Tibial artery (tissue), 4 donors: ENCODE results near the gene ATP2C1.

Experiments used
- DNase-seq, 2 donors: peaks; one replicate each; pipeline ENCODE4 v3.0.0-alpha.2; 2019
- H3K27ac ChIP-seq, 2 donors: fragments of 200-600 bp; sonication (generic) in 1 of 2; 1 replicate in 1 of 2; 2 replicates in 1 of 2; pipeline ENCODE4 v1.5.1; 2018 to 2019; ENCODE audit warnings: mild to moderate bottlenecking in 1 of 2
- H3K27me3 ChIP-seq, 2 donors: fragments of 200-600 bp; sonication (generic) in 1 of 2; one replicate each; pipeline versions ENCODE4 v1.5.1 to v1.6.0; 2016 to 2019
- H3K36me3 ChIP-seq, 3 donors: fragments of 200-600 bp; sonication (generic) in 2 of 3; one replicate each; pipeline ENCODE4 v1.5.1; 2016 to 2019; ENCODE audit warnings: mild to moderate bottlenecking in 2 of 3
- H3K4me1 ChIP-seq, 4 donors: fragments of 200-600 bp; sonication (generic) in 2 of 4; 1 replicate in 3 of 4; 2 replicates in 1 of 4; pipeline ENCODE4 v1.5.1; 2016 to 2019
- H3K4me3 ChIP-seq, 2 donors: fragments of 200-600 bp; sonication (generic) in 1 of 2; 1 replicate in 1 of 2; 2 replicates in 1 of 2; pipeline ENCODE4 v1.5.1; 2018 to 2019; ENCODE audit warnings: mild to moderate bottlenecking in 2 of 2
- H3K9me3 ChIP-seq, 3 donors: fragments of 200-600 bp; sonication (generic) in 1 of 3; one replicate each; pipeline ENCODE4 v1.5.1; 2016 to 2019
- CTCF ChIP-seq, 2 experiments: fragments of 200-600 bp in 1 of 2; fragments of 450-650 bp in 1 of 2; IDR thresholded peaks; one replicate each; pipeline ENCODE4 v1.5.1; 2017 to 2019; ENCODE audit warnings: antibody characterized with exemption in 2 of 2, mild to moderate bottlenecking in 1 of 2, moderate library complexity in 1 of 2
- intact Hi-C: fragments of 100-400 bp; cut with DNase I; formaldehyde crosslinking; loops from one replicate; pipeline ENCODE4 v1.15.0; 2023; ENCODE audit warnings: low total_unique reads

ATP2C1 gene

GRCh38 chr3:130946882-130947281 lies 53.0 kb downstream of the ATP2C1 start:
- intact Hi-C loops = no loop called here
- DNase-seq = no peak
- H3K27me3 ChIP-seq = no peaks in the 10 kb centered on the region
- no peak for TF ChIP-seq CTCF (IDR thresholded peaks at IDR 0.05)
- H3K4me3 ChIP-seq = no peak overlapping the region
- no peaks in the 10 kb centered on the region for H3K4me1 ChIP-seq
- H3K9me3 ChIP-seq = no peaks in the 10 kb centered on the region
- H3K27ac ChIP-seq = no peak overlapping the region
- peaks cover 59 to 77% (median 63%) of the 10 kb centered on the region in 3 donors for H3K36me3 ChIP-seq

- TF ChIP-seq CTCF (IDR thresholded peaks at IDR 0.05) = no peak
- DNase-seq = no peak
- Histone ChIP-seq H3K4me1 (no peaks in the 10 kb centered on the region), H3K27me3 (no peaks in the 10 kb centered on the region), H3K27ac (no peak overlapping the region), H3K4me3 (no peak overlapping the region), H3K36me3 (peaks cover 56 to 70% (median 60%) of the 10 kb centered on the region in 3 donors), H3K9me3 (no peaks in the 10 kb centered on the region)
- intact Hi-C loops = no loop called here
Observed at GRCh38 chr3:130948001-130948773, 54.3 kb downstream of the ATP2C1 start.

GRCh38 chr3:130948929-130949328 lies 55.0 kb downstream of the ATP2C1 start:
- no peak for TF ChIP-seq CTCF (IDR thresholded peaks at IDR 0.05)
- H3K27me3 ChIP-seq = no peaks in the 10 kb centered on the region
- peaks cover 55 to 66% (median 65%) of the 10 kb centered on the region in 3 donors for H3K36me3 ChIP-seq
- intact Hi-C loops = no loop called here
- no peak overlapping the region for H3K27ac ChIP-seq
- no peak for DNase-seq
- H3K9me3 ChIP-seq = no peaks in the 10 kb centered on the region
- no peak overlapping the region for H3K4me3 ChIP-seq
- H3K4me1 ChIP-seq = no peaks in the 10 kb centered on the region

GRCh38 chr3:130950124-130950523 lies 56.2 kb downstream of the ATP2C1 start:
- no peak for DNase-seq
- Histone ChIP-seq H3K36me3 (peaks cover 58 to 70% (median 66%) of the 10 kb centered on the region in 3 donors), H3K9me3 (no peaks in the 10 kb centered on the region), H3K27ac (no peak overlapping the region), H3K27me3 (no peaks in the 10 kb centered on the region), H3K4me1 (no peaks in the 10 kb centered on the region), H3K4me3 (no peak overlapping the region)
- no peak for TF ChIP-seq CTCF (IDR thresholded peaks at IDR 0.05)
- intact Hi-C loops = no loop called here

GRCh38 chr3:130950641-130951040 lies 56.8 kb downstream of the ATP2C1 start:
- H3K4me1 ChIP-seq = no peaks in the 10 kb centered on the region
- DNase-seq = no peak
- no peak overlapping the region for H3K27ac ChIP-seq
- no peak overlapping the region for H3K4me3 ChIP-seq
- TF ChIP-seq CTCF (IDR thresholded peaks at IDR 0.05) = no peak
- no peaks in the 10 kb centered on the region for H3K9me3 ChIP-seq
- H3K36me3 ChIP-seq = peaks cover 58 to 75% (median 66%) of the 10 kb centered on the region in 3 donors
- intact Hi-C loops = no loop called here
- no peaks in the 10 kb centered on the region for H3K27me3 ChIP-seq
